ENCODE data around the gene SRC. TPM values are rescaled to one million over a fixed set of nuclear protein-coding genes. Genes with fewer than 3 reads are reported as not detected.

The SRC gene
- total and polyA plus RNA-seq, 2 of the 8 experiments (the other 6 are each of a cell fraction or from before 2014, with no cell fraction given): 27.6 to 28.8 TPM

GRCh38 chr20:37389241-37389747 lies 43.4 kb downstream of the SRC start:
- H4K91ac ChIP-seq (replicated peaks; ENCODE audit: insufficient read length, low read length): no peak overlapping the region
- FAIRE-seq (no peak), DNase-seq (ENCODE audit: low read depth in 1 of 2, low spot score in 2 of 2) (no peak)
- peaks cover 0 to 3% (median under 1%) of the 10 kb centered on the region in 4 experiments; a peak in 3 of 7 replicates for H3K4me1 ChIP-seq (replicated peaks in 1 of 4; ENCODE audit: control insufficient read depth in 3 of 4, insufficient read depth in 4 of 4, low read length in 3 of 4)
- no peak overlapping the region; the same call in 1 of the 2 replicates for H4K8ac ChIP-seq (ENCODE audit: extremely low read depth, insufficient read depth, low read length)
- CTCF ChIA-PET (ENCODE audit: partially characterized antibody): interaction anchor here (0.6 to 3.7 kb wide), 18 partner anchors 8 to 194 kb away, joined by 3 to 17 read pairs (median 3); no protein-coding TSS in a partner anchor
- H3K27ac ChIP-seq (ENCODE audit: low read depth, low read length): no peak overlapping the region
- 92% methylated on average over 10 of the region's 12 CpGs; no CpG with 5 or more reads in 1 of the 2 experiments for WGBS, 2 experiments (ENCODE audit: extremely low coverage in 1 of 2, insufficient coverage in 1 of 2, insufficient read length in 1 of 2, insufficient replicate concordance in 2 of 2, low coverage in 1 of 2, low lambda C conversion rate in 2 of 2, missing lambda C conversion rate in 1 of 2)
- no peaks in the 10 kb centered on the region for H3K27me3 ChIP-seq (replicated peaks in 1 of 4; ENCODE audit: control insufficient read depth in 3 of 4, extremely low read depth in 1 of 4, insufficient read depth in 3 of 4, low read length in 3 of 4)
- no peak overlapping the region for H2BK5ac ChIP-seq (ENCODE audit: low read depth, low read length)
- H2BK20ac ChIP-seq (ENCODE audit: low read length): no peak overlapping the region
- H4K5ac ChIP-seq (ENCODE audit: insufficient read length, low read depth, low read length): no peak overlapping the region
- no peak overlapping the region for H3K4ac ChIP-seq (replicated peaks; ENCODE audit: insufficient read length, low read depth, low read length)
- POLR2A ChIA-PET (ENCODE audit: partially characterized antibody): interaction anchor here (1.0 to 2.0 kb wide), 3 partner anchors 14 to 131 kb away, joined by 3 to 6 read pairs (median 3); partner anchors contain the start of gene NNAT
- no peaks in the 10 kb centered on the region for H3K79me2 ChIP-seq (ENCODE audit: control insufficient read depth in 1 of 2, insufficient read depth in 2 of 2, low read length in 2 of 2)
- H3K4me3 ChIP-seq (ENCODE audit: extremely low read depth in 1 of 4, insufficient read depth in 2 of 4, low read depth in 3 of 4, low read length in 4 of 4): no peak overlapping the region
- no peaks in the 10 kb centered on the region; the same call in 1 of the 2 replicates for H3K23me2 ChIP-seq (ENCODE audit: low read depth, low read length)
- no peak overlapping the region for H2BK120ac ChIP-seq (replicated peaks; ENCODE audit: low read depth, low read length)
- H2BK12ac ChIP-seq (ENCODE audit: low read depth, low read length): no peak overlapping the region
- H3K36me3 ChIP-seq (ENCODE audit: control insufficient read depth in 2 of 4, insufficient read depth in 4 of 4, low read length in 3 of 4): peaks cover 0 to 10% (median 3%) of the 10 kb centered on the region in 4 experiments; a peak in 3 of 8 replicates
- H3K9me3 ChIP-seq (ENCODE audit: insufficient read depth in 2 of 2, low read depth in 1 of 2, low read length in 1 of 2): no peaks in the 10 kb centered on the region
- TF ChIP-seq POU5F1 (IDR thresholded peaks at IDR 0.05; ENCODE audit: low read depth, low read length) (no peak), SP1 (IDR thresholded peaks at IDR 0.05; ENCODE audit: low read depth, low read length) (no peak), SIRT6 (IDR thresholded peaks at IDR 0.05; ENCODE audit: low read length) (no peak), USF2 (IDR thresholded peaks at IDR 0.05; ENCODE audit: low read length) (no peak), BRCA1 (IDR thresholded peaks at IDR 0.05; ENCODE audit: low read depth, low read length) (no peak), MAX (IDR thresholded peaks at IDR 0.05) (no peak), CREB1 (IDR thresholded peaks at IDR 0.05) (no peak), GTF2F1 (IDR thresholded peaks at IDR 0.05; ENCODE audit: borderline replicate concordance, low read depth, low read length) (no peak), SIN3A (conservative IDR thresholded peaks at IDR 0.05 in 1 of 2, IDR thresholded peaks at IDR 0.05 in 1 of 2; ENCODE audit: low read depth in 1 of 2, low read length in 2 of 2) (no peak), TEAD4 (IDR thresholded peaks at IDR 0.05; ENCODE audit: low read depth, low read length) (no peak)
- no peak overlapping the region for H3K56ac ChIP-seq (replicated peaks; ENCODE audit: insufficient read length, low read depth, low read length)
- H2AK5ac ChIP-seq (ENCODE audit: low read depth, low read length): no peak overlapping the region; the same call in 1 of the 2 replicates
- H4K20me1 ChIP-seq (replicated peaks in 1 of 2; ENCODE audit: control insufficient read depth in 1 of 2, insufficient read depth in 2 of 2, low read length in 2 of 2): peaks cover 0 to 2% of the 10 kb centered on the region in 2 experiments
- peaks cover 2% of the 10 kb centered on the region; the same call in 1 of the 2 replicates for H3K79me1 ChIP-seq (ENCODE audit: low read depth, low read length)
- no peak overlapping the region for H2BK15ac ChIP-seq (ENCODE audit: low read length)
- H3K4me2 ChIP-seq (ENCODE audit: insufficient read depth in 1 of 2, low read depth in 2 of 2, low read length in 2 of 2): no peak overlapping the region
- H3K18ac ChIP-seq (ENCODE audit: extremely low read depth, low read length): no peak overlapping the region
- no peak overlapping the region for H3K9ac ChIP-seq (replicated peaks in 1 of 4; ENCODE audit: extremely low read depth in 1 of 4, low read depth in 3 of 4, low read length in 3 of 4)
- no peak overlapping the region for H3K14ac ChIP-seq (ENCODE audit: insufficient read length)
- no peak overlapping the region for H2AFZ ChIP-seq (ENCODE audit: low read length)
- H3K23ac ChIP-seq (ENCODE audit: insufficient read length): no peak overlapping the region

Measured in H1 (cell line).